NCI-H2171 (cell line): ENCODE data around the gene NUDT3.
"Not testable (repeated sequence)": the region's sequence is repeated elsewhere in the genome, so short reads cannot be mapped to it uniquely, and the experiment has no call there.

Source experiments
- DNase-seq: peaks from one replicate; lab custom pipeline; 2025; lab: John Stamatoyannopoulos, UW

NUDT3 gene

GRCh38 chr6:34393191-34393965, 909 bp upstream of the NUDT3 start:
- no peak for DNase-seq

GRCh38 chr6:34391786-34392496, 528 bp downstream of the NUDT3 start:
- DNase-seq: peak; percentile 63

- DNase-seq: peak; percentile 77
Measured at GRCh38 chr6:34391473-34391785, 1.0 kb downstream of the NUDT3 start.

GRCh38 chr6:34390531-34391472, 1.7 kb downstream of the NUDT3 start:
- DNase-seq: peak; percentile 18

GRCh38 chr6:34389034-34389433, 3.4 kb downstream of the NUDT3 start:
- no peak for DNase-seq

- DNase-seq: no peak
Measured at GRCh38 chr6:34388421-34388820, 4.0 kb downstream of the NUDT3 start.

GRCh38 chr6:34386316-34387137, 5.9 kb downstream of the NUDT3 start:
- no peak for DNase-seq

- no peak for DNase-seq
Measured at GRCh38 chr6:34385793-34386195, 6.7 kb downstream of the NUDT3 start.

- DNase-seq: no peak
Measured at GRCh38 chr6:34384321-34385153, 7.9 kb downstream of the NUDT3 start.

GRCh38 chr6:34383656-34384320, 8.7 kb downstream of the NUDT3 start:
- no peak for DNase-seq

GRCh38 chr6:34383161-34383631, 9.3 kb downstream of the NUDT3 start:
- DNase-seq: no peak

GRCh38 chr6:34381081-34381480, 11.4 kb downstream of the NUDT3 start:
- DNase-seq: no peak

- no peak for DNase-seq
Measured at GRCh38 chr6:34378470-34378869, 14.0 kb downstream of the NUDT3 start.

- DNase-seq: no peak
Measured at GRCh38 chr6:34377984-34378383, 14.5 kb downstream of the NUDT3 start.

- DNase-seq: not testable (repeated sequence)
Measured at GRCh38 chr6:34377571-34377970, 14.9 kb downstream of the NUDT3 start.

- DNase-seq: no peak
Measured at GRCh38 chr6:34375833-34376232, 16.6 kb downstream of the NUDT3 start.

- no peak for DNase-seq
Measured at GRCh38 chr6:34374508-34374907, 18.0 kb downstream of the NUDT3 start.

- DNase-seq: no peak
Measured at GRCh38 chr6:34374069-34374468, 18.4 kb downstream of the NUDT3 start.

- DNase-seq: no peak
Measured at GRCh38 chr6:34373511-34373910, 19.0 kb downstream of the NUDT3 start.

GRCh38 chr6:34371865-34372264, 20.6 kb downstream of the NUDT3 start:
- DNase-seq: not testable (repeated sequence)
